GM12873 (cell line): ENCODE results near the gene MAML2.

Experiments used
- TF ChIP-seq, protein P1 (sequence below): IDR thresholded peaks from 2 replicates; pipeline ENCODE4 v1.5.1; 2012; ENCODE audit warnings: low read depth, mild to moderate bottlenecking, moderate library complexity, low read length, control low read depth; ENCODE audit not compliant: insufficient read depth; ENCODE audit errors: missing control alignments

Gene MAML2

DNA sequence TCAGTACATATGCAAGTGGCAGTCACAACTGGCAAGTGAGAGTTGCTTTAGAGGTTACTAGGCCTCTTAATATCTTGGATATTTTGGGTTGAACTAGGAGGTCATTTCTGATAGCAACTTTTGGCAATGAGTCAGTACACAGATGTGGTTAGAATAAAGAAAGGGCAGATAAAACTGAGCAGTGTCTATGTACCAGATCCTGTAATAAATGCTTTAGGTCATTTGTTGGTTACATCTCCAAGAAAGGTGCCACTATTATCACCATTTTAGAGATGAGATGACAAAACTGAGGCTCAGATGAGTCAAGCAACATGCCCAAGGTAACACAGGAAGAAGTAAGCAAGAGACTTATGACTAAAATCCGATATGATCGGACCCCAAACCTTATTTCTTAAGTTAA lies 25.0 kb downstream of the MAML2 start:
- TF ChIP-seq, protein P1, sequence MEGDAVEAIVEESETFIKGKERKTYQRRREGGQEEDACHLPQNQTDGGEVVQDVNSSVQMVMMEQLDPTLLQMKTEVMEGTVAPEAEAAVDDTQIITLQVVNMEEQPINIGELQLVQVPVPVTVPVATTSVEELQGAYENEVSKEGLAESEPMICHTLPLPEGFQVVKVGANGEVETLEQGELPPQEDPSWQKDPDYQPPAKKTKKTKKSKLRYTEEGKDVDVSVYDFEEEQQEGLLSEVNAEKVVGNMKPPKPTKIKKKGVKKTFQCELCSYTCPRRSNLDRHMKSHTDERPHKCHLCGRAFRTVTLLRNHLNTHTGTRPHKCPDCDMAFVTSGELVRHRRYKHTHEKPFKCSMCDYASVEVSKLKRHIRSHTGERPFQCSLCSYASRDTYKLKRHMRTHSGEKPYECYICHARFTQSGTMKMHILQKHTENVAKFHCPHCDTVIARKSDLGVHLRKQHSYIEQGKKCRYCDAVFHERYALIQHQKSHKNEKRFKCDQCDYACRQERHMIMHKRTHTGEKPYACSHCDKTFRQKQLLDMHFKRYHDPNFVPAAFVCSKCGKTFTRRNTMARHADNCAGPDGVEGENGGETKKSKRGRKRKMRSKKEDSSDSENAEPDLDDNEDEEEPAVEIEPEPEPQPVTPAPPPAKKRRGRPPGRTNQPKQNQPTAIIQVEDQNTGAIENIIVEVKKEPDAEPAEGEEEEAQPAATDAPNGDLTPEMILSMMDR, result no peak

DNA sequence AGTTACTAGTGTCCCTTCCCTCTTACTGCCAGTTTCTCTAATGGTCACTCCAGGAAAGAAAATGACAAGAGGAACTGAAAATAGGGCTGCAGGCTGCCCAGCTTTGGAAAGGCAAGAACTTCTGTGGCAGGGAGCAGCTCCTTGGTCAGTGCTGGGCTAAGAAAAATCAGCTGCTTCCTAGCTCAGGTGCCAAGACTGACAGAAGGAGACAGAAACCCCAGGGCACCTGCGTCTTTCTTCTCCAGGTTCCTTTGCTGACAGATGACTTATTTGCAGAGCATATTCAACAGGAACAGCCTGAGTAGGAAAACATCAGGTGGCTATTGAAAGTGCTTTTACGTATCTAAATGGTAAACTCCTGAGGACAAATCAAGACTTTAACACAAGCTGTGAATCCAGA lies 25.4 kb downstream of the MAML2 start:
- TF ChIP-seq, protein P1, result no peak

DNA sequence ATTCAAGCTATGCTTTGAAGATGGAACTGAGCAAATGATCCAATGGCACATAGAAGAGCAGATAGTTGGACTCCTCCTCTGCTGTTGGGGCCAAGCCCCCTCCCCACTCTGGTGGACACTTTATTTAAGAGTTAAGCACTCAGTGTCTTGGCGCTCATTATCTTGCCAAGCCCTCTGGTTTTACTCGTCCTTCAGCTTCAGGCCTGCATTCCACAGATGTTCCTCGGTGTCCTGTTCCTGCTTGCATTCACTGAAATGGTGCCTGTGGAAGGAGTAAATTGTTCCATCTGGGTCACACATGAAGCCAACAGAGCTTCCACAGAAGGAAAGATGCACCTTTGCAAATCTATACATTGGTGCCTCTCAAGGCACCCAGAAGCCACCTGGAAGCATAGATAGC lies 26.1 kb downstream of the MAML2 start:
- TF ChIP-seq, protein P1, result no peak

DNA sequence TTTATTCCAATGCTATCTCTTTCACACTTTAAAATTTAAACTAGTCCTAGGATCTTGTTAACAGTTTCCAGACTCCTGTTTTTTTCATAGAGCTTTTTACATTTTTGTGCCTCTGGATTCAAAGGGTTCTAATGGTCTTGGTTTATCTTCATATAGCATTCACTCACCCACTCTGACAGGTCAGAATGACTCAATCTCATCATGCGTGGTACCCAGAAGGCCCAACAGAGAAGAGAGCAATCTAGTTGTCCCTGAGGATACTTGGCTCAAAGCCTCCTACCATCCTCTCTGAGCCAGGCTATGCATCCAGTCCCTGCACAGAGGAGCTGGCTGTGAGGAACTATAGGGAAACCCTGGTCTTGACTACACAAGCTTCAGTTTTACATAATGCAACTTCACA lies 27.5 kb downstream of the MAML2 start:
- TF ChIP-seq, protein P1, result no peak

DNA sequence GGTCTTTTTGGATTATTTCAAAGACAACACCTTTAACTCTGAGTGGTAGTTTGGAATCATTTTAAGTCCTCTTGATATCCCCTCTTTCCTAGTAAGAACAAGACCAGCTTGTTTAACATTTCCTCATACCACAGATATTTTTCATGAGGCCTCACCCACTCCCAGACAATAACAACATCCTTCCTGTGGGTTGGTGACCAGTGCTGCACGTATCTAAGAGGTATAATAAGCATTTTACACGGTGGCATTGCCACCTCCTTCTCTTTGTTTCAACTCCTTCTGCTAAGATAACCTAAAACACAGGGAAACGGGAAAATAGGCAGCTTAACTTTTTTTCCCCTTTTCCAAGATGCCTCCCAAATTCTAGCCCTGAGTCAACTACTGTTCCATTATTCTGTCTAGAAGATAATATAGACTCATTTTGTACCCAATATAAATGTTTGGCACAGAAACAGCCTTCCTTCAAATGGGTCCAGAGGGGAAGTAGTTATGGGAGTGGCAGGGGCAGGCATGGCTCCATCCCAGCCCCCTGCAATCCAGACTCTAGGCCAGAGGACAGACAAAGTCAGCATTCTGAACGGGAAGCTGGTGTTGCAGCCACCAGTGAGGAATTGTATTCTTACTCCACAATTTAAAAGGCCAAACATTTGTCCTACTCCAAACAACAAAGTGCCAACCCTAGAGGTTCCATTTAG lies 28.5 kb downstream of the MAML2 start:
- TF ChIP-seq, protein P1, result no peak

DNA sequence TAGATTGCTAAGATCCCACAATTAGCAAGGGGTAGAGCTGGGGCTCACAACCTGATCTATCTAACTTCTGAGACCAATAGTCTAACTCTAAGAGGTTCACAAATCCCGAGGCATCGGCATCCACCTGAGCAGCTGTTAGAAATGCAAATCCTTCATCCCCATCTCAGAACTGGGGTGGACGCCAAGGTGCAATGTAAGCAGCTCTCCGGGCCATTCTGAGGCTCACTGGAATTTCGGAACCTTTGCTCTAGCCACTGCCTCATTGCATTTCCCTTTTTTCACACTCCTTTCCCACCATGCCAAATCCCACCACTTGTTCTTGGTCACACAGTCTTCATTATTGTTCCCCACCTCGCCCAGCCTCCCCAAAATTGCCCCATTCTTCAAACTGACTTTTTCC lies 29.8 kb downstream of the MAML2 start:
- TF ChIP-seq, protein P1, result no peak

DNA sequence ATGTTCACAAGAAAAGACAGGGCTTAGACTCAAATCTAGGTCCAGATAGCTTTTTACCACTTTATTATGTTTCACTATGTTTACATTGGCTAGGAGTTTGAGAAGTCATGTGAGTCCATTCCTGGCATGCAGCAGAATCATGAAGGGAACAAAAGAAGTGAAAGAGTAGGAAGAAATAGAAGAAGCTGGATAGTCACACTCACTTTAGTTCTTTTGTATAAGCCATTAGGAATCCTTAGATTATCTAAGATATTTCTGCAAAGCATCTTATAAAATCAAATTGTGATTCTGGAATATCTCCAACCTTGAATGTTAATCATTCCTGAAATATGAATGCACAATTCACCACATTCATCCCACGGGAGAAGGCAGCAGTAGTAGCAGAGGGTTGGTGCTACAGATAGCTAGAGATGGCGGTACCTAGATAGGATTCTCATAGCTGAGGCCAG lies 31.9 kb downstream of the MAML2 start:
- TF ChIP-seq, protein P1, result no peak
